GM12801 (cell line): ENCODE data around the gene DOCK10.

ENCODE experiments used
- TF ChIP-seq, protein P1 (sequence below): IDR thresholded peaks from one replicate; pipeline ENCODE4 v1.5.1; 2011; ENCODE audit warnings: control low read depth; ENCODE audit not compliant: insufficient read length; ENCODE audit errors: extremely low read depth

The DOCK10 gene

DNA sequence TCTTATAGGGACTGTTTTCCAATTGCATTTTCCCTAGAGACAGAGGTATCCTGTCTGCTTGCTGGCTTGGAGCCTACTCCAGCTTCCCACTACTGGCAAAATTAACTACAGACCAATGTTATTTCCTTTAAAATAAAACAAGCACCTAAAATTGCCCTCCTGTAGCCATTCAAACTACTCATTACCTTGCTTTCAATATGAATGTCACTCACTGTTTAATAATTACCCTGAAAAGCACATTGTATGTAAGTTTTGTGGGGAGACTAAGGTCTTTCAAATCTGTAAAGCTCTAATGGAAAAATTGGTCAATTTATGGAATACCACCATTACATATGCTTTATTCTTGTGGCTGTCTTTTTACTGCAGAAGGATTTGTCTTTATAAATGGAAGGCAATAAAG, 87.3 kb downstream of the DOCK10 start:
- TF ChIP-seq, protein P1, sequence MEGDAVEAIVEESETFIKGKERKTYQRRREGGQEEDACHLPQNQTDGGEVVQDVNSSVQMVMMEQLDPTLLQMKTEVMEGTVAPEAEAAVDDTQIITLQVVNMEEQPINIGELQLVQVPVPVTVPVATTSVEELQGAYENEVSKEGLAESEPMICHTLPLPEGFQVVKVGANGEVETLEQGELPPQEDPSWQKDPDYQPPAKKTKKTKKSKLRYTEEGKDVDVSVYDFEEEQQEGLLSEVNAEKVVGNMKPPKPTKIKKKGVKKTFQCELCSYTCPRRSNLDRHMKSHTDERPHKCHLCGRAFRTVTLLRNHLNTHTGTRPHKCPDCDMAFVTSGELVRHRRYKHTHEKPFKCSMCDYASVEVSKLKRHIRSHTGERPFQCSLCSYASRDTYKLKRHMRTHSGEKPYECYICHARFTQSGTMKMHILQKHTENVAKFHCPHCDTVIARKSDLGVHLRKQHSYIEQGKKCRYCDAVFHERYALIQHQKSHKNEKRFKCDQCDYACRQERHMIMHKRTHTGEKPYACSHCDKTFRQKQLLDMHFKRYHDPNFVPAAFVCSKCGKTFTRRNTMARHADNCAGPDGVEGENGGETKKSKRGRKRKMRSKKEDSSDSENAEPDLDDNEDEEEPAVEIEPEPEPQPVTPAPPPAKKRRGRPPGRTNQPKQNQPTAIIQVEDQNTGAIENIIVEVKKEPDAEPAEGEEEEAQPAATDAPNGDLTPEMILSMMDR = no peak

DNA sequence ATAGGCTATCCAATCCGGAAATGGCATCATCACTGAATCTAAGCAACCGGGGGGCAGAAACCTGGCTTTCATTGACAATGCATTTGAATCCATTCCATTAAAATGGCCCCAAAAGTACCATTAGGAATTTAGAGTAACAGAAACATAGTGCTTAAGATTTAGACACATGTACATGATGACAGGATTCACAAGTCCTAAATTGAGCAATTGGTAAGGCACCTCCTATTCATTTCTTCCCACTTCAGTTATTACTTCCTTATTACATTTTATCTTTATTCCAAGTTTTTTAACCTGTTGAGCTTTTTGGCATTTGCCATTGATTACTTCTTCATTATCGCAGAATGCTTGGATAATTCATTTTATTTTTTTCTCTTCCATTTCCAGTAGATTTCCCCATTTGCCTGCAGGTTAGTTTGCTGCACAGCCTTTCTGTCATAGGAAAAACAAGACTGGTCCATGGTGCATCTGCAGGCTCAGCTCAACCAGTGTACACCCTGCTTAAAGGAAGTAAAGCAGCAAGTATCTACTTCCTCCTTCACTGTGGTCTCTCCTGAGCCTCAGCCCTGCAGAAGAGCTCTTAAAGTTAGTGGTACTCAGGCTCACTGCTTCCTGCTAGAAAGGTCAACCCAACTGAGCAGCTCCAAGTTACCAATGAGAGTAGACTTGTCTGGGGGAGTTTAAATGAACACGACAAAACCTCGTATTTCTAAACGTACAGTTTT, 89.2 kb downstream of the DOCK10 start:
- TF ChIP-seq, protein P1 = no peak

DNA sequence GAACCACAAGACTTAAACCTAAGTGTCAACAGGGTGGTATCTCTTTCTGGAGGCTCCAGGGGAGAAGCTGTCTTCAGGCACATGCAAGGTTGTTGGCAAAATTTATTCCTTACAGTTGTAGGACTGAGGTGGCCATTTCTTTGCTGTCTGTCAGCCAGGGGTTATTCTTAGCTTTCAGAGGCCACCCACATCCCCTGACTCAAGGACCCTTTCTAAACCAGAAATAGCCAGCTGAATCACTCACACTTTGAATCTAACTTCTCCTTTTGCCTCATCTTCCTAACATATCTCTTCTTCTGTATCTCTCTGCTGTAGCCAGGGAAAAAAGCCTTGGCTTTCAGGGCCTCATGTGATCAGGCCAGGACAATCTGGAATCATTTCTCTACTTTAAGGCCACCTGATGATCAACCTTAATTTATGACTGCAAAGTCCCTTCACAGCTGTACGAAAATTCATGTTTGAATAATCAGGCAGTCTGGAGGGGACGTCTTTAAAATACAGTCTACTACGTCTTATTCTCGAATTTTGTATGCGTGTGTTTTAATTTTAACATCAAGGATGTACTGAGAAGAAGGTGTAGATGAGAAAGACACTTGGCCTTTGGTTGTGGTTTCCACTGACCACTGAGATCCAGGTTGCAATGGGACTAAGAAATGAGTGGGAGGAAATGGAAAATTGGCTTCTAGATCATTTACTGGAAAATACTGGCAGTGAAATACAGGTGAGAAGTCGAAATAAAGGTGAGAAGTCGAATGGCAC, 90.4 kb downstream of the DOCK10 start:
- TF ChIP-seq, protein P1 = no peak

DNA sequence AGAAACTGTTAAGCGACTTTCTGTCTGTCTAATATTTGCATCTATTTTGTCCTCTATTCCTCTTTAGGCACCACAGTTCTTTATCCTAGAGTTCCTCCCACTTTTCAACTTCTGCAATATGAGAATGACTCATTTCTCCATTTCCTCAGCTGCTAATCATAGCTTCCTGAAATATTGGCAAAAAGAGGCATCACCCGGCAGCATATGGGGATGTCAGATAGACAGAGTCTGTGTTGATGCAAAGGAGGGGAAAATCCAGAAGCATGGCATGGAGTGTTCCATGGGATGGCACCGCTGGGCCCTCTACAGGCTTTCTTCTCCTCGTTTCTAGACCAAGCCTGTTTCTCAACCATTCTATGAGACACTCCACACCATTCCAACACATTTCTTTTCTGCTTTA, 93.4 kb downstream of the DOCK10 start:
- TF ChIP-seq, protein P1 = no peak

DNA sequence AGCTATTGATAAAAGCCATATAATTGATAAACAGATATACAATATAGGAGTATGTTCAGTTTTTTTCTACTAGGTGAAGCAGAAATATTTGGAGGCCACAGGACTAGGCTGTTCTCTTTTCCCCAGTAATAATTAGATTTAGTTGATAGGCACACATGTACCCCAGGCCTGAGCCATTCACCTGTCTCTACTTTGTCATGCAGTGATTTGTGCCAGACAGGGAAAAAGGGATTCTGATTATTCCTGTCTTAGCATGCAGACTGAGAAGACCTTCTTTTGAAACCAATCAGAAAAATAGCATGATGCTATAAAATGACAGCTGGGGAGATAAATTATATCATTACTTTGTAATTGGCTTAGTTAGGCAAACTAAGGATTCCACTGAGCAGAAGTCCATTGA, 94.3 kb downstream of the DOCK10 start:
- TF ChIP-seq, protein P1 = no peak

DNA sequence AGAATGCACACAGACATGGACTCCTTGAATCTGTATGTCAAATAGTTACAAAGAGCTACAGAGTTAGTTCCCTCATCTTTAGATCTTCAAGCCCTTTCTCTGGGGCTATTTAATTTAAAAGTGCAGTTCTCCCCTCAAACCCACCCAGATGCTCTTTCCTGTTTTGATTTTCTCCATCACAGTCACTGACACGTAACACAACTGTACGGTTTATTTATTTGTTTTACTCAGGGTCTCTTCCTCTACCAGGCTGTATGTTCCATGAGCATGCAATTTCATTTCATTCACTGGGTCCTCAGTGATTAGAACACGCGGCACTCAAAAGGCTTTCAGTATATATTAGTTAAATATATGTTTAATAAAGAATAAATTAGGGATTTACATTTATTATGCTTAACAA, 94.7 kb downstream of the DOCK10 start:
- TF ChIP-seq, protein P1 = no peak

DNA sequence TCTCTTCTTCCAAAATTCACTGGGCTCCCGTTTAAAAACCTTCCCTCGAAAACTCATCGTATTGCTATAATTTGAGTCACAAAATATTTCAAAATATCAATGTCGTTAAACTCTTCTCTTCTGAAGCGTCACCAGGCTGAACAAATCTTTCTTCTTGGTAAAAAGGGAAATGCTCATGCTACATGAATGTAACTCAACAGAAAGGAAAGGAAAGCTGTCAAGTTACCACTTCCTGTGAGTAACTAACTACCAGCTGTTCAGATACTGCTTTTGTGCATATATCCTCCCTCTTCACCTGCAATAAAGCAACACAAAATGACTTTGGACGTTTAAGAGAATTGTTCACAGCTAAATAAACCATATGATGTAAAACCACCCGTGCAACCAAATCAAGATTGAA, 95.4 kb downstream of the DOCK10 start:
- TF ChIP-seq, protein P1 = no peak
